GM19328 (cell line): ENCODE data around the gene SORCS3.

Experiments used
- ATAC-seq: cut with Tn5 transposase; IDR thresholded peaks from one replicate; pipeline ENCODE4 v1.9.1; 2021; ENCODE audit warnings: mild to moderate bottlenecking, moderate library complexity; ENCODE audit not compliant: unreplicated experiment

Gene SORCS3

DNA sequence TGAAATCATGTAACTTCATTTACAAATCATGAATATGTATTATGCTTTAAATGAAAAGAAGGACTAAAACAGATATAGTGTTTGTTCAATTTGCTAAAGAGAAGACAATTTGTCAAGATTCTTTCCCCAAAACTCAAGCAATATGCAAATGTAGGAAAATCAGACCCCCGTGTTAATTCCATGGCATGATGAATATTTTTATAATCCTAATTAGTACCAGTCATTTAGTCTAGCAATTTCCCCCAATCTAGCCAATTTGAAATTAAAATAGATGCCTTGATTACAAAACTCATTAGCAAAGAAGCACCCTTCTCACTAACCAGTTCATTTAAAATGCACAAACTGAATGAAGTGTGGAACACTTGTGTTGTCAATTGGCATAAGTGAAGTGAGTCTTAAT is 347.6 kb downstream of the SORCS3 start:
- no peak for ATAC-seq

DNA sequence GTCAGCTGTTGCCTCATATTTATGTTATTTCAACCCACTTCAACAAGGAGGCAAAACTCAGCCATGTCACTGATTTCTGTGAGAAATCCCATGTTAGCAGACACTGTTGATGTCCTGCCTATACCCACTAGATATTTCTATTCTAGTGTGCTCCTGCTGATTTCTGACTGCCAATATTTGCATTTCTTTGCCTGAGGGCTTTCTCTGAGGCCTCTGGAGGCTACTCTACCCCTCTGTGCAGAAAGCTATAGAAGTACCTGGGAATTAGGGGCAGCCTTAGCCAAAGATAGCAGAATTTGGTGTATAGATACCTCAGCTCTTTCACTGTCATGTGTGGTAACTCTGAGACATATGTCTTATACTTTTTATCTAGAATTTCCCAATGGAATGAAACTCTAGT is 348.8 kb downstream of the SORCS3 start:
- ATAC-seq: no peak

DNA sequence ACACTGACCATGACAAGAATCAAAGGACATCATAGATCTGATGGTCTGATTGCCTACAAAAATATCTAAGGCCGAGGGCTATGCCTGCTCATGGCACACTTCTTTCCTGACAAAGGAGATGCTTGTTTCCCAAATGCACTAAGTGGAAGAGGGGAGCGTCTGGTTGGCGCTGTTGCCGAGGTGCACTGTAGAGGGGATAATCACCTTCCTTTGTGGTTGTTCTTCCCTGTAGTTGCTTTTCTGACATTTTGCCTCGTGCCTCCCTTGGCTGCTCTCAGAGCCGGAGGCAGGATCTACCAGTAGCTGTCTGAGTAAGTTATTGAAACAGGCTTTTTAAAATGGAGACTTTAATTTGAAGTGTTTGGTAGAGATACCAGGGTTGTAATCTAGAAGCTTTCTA is 352.0 kb downstream of the SORCS3 start:
- ATAC-seq: no peak

DNA sequence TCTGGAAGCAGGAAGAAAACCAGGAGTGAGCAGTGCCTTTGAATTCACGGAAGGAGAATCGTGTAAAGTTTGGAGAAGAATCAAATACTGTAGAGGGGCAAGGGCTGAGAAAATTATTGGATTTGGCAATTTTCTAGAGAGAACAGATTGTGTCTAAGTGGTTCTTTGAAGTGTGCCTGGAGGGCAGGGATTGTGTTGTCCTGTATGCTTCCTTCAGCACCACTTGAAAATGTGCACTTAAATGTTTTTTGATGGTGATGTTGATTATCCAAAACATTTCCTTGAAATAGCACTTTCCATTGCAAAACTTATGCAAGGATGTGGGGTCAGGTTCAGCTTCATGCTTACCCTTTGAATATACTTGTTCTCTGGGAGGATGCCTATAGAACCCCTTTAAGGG is 360.2 kb downstream of the SORCS3 start:
- ATAC-seq: no peak

- ATAC-seq: no peak
Measured at GRCh38 chr10:105010411-105011121, 369.5 kb downstream of the SORCS3 start.

DNA sequence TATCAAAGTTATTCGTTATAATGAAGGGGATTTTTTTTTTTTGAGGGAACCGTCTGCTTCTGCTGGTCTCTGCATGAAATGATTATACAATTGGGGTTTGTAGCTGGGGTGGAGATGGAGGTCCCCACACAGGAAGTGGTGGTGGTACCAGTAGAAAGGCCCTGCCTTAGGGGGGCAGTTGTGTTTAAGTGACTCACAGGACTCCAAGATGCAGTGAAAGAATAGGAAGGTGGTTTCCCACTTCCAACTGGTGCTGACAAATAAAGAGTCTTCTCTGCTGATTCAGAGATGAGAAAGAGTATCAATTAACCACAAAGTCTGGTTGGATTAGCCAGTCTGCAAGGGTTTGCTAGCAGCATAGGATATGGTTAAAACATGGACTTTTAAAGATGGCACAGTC is 376.0 kb downstream of the SORCS3 start:
- no peak for ATAC-seq

GRCh38 chr10:105017691-105018090 is 376.6 kb downstream of the SORCS3 start:
- no peak for ATAC-seq

DNA sequence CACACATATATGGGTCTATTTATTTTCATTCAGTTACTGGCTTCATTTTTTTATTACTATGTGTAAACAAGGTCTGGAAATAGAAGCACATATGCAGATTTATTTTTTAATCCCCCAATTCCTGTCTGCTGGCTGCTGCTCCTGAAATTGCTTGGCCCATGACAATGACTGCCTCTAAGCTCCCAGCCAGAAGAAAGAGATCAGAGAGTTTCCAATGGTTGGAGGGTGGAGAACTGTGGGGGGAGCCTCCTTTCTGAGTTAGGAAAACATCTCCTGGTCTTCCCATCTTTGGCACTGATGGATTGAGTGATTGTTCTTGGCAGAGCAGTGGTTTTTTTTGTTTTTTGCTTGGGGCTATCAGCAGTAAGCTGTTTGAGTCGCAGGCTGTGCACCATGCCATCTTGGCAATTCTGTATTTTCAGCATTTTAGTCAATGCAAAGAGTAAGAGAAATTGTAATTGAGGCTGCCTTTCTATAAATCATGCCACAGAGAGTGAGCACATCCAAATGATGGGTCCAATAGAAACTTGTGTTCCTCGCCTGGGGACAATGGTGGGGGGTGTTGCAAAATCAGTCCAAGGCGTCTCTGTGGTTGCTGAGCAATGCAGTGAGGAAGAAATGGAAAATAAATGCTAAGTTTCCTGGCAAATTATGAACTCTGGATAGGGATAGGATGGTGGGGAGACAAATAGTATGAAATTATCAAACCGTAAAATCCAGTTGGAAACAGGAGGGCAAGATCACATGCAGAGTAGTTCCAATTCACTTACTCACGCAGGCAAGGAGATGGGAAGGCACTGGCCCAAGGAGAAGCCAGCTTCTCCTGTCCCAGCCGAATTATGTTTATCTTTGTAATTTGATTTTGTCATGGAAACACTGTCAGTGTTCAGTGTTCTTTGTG is 382.4 kb downstream of the SORCS3 start:
- ATAC-seq: no peak

DNA sequence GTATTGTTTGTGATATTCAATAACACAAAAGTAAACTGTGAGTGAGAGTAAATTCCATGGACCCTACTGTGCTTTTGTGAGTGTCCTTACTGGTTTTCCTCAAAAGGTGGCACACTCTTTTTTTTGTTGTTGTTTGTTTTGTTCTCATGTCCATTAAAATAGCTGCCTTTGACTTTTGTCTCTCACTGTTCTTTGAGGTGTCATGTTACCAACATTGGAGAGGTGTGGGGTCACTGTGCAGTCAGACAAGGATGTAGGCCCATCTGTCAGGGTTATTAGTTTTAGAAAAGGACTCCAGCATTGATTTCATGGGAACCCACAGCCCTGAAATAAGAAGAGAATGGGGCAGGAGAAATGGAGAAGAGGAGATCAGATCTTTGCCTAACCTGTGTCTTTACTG is 383.1 kb downstream of the SORCS3 start:
- no peak for ATAC-seq

DNA sequence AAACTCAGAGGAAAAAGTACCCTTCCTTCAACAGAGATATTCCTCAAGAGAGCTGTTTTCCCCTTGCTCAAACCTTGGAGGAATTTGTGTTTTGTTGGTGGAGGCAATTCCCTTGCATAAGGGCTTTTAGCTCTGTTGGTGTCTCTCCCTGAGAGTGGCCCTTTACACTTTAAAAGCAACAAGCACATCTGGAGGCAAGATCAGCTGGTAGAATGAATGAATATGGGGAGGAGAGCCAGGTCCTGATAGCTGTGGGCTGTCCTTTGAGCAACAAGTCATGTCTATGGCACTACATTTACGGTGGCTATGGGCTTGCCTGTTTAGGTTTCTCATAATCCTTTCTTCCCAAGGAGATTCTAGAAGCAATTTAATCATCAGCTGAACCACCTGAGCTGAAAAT is 384.0 kb downstream of the SORCS3 start:
- ATAC-seq: no peak

GRCh38 chr10:105026566-105026965 is 385.5 kb downstream of the SORCS3 start:
- no peak for ATAC-seq

- ATAC-seq: no peak
Measured at GRCh38 chr10:105029286-105029685, 388.2 kb downstream of the SORCS3 start.

DNA sequence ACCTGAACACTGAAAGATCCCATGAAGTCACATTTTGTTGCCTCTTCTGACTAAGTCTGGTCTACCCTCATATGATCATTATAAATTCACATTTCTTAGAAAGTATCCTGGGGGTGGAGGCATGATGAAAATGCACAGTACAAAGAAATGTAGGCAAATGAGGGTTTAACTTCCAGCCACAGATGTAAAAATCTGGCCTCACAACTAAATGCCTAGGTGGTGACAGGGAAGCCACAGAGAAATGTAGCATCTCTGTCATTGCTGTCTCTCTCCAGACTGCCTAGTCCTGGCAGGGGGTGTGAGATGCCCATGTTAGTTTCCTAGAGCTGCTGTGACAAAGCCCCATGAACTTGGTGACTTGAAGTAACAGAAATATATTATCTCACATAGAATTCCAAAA is 395.9 kb downstream of the SORCS3 start:
- ATAC-seq: no peak

DNA sequence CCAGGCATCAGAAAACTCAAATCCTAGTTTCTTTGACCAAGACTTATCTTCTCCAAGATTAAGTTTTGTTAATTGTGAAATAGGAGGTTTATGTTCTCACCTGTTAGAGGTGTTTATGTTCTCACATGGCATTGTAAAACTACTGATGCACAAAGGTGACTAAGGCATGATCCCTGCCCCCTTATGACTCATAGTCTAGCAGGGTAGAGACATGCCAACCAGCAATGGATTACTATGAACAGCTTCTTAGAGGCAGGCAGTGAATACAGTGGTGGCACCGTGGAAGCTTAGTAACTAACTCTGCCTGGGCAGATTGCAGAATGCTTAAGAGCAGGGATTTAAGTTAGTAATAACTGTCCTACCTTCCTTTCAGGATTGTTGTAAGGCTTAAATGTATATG is 400.9 kb downstream of the SORCS3 start:
- no peak for ATAC-seq

DNA sequence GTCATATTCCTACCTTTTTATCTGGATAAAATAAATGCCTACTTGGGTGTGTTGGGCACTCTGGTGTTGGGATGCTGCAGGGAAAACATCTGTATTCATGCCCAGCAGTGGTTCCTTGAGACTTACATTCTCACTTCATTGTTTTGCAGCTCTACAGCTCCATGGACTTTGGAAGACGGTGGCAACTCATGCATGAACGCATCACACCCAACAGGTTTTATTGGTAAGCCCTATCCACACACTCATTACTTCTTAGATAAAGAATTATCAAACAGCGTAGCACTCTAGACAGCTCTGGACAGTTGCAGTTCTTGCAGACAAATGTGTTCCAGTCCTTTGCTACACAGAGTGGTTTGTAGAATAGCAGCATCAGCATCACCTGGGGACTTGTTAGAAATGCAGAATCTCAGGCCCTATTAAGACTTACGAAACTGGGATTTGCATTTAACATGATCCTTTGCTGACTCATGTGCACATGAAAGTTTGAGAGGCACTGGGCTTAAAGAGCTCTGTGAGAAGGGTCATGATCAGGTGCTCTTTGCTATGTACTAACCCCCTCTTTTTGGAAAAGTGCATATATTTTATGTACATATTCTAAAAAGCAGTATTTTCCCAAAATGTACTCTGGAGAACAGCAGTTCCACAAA is 401.9 kb downstream of the SORCS3 start:
- no peak for ATAC-seq

DNA sequence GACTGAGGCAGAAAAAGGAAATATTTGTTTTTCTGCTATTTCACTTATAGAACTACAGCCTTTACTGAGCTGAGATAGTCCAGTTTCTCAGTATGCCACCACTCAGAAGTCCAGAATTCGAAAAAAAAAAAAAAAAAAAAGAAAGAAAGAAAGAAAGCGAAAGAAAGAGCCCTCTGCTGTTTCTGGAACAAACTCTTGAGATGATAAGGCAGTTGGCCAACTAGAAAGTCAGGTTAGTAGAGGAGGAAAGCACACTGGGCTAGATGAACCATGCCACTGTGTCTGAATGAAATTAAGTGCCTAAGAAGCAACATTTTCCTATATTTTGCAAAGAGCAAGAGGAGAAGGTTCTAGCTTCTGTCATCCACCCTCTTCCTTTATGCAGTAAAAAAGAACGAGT is 403.8 kb downstream of the SORCS3 start:
- ATAC-seq: no peak

DNA sequence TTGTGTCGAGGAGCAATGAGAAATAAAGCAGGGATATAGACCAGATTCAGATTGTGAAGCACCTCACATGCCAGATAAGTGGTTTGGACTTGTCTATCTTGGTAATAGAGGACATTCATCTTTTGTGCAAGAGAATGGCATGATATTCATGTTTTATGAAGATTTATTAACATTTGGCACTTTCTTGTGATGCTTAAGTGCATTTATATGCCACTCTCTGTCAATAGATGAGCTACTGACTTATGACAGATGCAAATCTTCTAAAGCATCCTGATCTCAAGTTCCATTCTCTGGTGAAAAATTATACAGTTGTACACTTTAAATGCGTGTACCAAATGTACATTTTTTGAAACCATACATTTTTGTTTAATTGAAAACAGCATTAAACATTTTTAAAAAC is 415.3 kb downstream of the SORCS3 start:
- ATAC-seq: no peak

DNA sequence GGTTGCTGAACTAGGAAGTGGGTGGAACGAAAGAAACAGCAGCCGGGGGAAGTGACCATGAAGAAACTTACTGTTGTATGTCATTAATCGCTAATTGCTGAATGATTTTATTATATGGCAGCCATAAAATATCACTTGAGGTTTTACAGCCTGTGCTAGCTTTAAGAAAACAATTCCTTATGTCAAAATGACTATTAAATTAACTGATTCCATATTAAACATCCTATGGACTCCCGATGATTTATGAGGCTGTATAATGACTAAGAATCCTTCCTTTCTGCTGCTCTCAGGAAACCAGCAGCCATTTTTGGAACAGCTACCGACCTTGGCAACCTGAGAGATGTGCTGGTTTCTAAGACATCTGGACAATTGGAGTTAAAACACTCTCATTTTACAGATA is 421.9 kb downstream of the SORCS3 start:
- ATAC-seq: no peak

GRCh38 chr10:105063796-105064195 is 422.7 kb downstream of the SORCS3 start:
- no peak for ATAC-seq

- no peak for ATAC-seq
Measured at GRCh38 chr10:105068497-105068896, 427.4 kb downstream of the SORCS3 start.

DNA sequence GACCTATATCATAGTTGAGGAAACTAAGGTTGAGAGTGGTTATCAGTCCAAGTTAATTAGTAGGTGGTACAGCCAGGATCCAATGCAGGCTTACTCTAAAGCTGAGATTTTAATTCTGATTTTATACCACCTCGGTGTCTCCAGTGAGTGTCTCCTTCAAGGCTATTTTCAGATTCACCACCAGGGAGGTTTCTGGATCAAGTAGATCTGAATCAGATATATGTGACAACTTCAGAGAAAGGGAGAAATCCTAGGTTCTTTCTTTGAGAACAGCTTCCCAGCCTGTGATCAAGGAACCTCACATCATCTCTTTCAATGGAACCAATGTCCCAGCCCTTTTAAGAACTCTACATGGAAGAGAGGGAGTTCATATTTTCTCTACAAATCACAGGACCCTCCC is 429.2 kb downstream of the SORCS3 start:
- ATAC-seq: no peak

DNA sequence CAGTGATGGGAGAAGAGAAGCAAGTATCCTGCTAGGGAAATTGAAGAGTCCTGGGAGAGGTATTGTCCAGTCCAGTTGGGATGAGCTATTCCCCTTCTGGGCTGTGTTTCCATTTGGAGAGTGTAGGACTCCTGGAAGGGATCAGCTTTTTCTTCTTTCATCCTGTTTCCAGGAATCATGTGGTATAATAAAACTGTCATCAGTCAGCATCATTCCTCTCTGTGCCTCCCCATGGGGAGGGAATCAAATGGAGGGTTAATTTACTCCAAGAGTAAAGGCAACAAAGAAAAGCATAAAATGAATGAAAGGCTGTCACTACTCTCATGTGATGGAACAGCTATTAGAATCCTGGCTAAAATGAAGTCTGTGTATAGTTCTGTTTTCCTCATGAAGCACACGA is 429.9 kb downstream of the SORCS3 start:
- ATAC-seq: no peak
